ENCODE measurements around the gene ABCF2. TPM values are rescaled to one million over a fixed set of nuclear protein-coding genes. Genes with fewer than 3 reads are reported as not detected.

ABCF2 gene
- total RNA-seq, 6 donors from 2014 or later: 19.8 to 48.2 (median 28.6) TPM

DNA sequence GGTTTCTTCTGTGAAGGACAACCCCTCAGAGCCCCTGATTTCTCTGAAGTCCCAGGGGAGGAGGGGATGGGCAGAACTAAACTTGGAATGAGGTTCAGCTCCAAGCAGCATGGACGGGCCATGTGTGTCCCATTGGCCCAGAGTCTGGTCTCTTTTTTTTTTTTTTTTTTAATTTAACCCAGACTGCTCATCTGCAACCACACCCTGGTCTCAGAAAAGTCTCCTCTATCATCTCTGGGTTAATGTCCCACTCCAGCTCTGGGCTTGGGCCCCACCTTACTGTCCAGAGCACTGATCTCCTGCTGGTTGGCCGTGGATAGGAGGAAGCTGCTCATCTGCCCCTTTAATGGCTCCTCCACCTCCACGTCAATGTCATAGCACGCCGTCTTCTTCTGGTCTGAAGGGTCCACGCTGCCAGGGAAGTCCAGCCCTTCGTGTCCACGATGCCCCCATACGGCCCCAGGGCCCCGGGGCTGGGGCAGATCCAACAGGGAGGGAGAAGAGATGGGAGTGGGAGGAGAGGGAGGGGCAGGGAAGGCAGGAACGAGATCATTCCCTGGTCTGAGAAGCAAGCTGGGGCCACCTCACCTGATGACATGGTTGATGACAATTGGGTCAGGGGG is 12.9 kb upstream of the ABCF2 start:
- no peak overlapping the region for H3K27ac ChIP-seq
- no peak for TF ChIP-seq POLR2AphosphoS5 (IDR thresholded peaks at IDR 0.05)
- no peak for TF ChIP-seq POLR2A (IDR thresholded peaks at IDR 0.05)
- no peak for TF ChIP-seq EP300 (IDR thresholded peaks at IDR 0.05)
- TF ChIP-seq, protein P1, sequence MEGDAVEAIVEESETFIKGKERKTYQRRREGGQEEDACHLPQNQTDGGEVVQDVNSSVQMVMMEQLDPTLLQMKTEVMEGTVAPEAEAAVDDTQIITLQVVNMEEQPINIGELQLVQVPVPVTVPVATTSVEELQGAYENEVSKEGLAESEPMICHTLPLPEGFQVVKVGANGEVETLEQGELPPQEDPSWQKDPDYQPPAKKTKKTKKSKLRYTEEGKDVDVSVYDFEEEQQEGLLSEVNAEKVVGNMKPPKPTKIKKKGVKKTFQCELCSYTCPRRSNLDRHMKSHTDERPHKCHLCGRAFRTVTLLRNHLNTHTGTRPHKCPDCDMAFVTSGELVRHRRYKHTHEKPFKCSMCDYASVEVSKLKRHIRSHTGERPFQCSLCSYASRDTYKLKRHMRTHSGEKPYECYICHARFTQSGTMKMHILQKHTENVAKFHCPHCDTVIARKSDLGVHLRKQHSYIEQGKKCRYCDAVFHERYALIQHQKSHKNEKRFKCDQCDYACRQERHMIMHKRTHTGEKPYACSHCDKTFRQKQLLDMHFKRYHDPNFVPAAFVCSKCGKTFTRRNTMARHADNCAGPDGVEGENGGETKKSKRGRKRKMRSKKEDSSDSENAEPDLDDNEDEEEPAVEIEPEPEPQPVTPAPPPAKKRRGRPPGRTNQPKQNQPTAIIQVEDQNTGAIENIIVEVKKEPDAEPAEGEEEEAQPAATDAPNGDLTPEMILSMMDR (IDR thresholded peaks at IDR 0.05): no peak
- H3K4me3 ChIP-seq: no peak overlapping the region
- peaks cover 21 to 72% (median 51%) of the 10 kb centered on the region in 4 donors for H3K36me3 ChIP-seq
- H3K9me3 ChIP-seq: no peaks in the 10 kb centered on the region
- WGBS, 2 donors: 80 to 86% methylated on average over 11 of the region's 11 CpGs
- peaks cover 19 to 22% (median 20%) of the 10 kb centered on the region in 4 donors for H3K4me1 ChIP-seq
- ATAC-seq (ENCODE audit: low FRiP score in 2 of 2) (no peak), DNase-seq (no peak)
- peaks cover 0 to 4% (median 2%) of the 10 kb centered on the region in 4 donors for H3K27me3 ChIP-seq

DNA sequence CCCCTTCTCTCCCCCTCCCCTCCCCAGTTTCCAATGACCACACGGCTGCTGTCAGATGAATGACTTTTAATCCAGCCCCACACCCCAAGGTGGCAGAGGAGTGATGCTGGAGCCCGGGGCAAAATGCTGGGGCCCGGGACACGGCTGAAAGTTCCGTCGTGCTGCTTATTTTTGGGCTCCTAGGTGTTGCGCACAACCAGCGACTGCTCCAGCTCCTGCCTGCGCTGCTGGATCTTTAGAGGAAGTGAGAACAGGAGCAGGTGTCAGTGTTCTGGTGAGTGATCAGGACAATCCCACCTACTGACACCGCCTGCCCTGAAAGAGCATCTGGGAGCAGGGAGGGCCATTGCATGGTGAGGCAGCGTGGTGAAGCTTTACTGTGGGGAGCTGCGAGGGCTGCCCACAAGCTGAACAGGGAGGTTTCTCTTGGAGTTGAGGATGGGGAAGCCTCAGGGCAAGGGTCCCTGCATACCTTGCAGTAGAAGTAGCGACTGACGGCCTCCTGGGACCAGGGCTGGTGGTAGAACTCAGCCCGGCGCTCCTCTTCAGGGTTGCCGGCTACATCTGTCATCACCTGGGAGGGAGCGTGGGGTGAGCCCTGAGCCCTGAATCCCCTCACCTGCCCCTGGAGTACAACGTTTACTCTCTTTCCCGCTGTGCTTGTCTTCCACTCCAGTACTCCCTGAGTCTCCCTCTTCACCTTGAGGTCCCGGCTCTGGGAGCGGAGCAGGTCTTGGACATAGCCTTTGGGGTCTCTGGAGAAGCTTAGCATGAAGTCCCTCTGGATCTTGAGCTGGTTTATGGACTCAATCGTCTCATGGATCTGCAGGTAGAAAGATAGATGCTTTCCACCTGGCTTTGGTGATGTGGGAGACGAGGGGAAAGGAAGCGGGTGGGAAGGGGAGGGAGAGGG is 12.2 kb upstream of the ABCF2 start:
- Histone ChIP-seq H3K4me1 (peaks cover 11 to 16% (median 13%) of the 10 kb centered on the region in 4 donors), H3K9me3 (no peaks in the 10 kb centered on the region), H3K4me3 (no peak overlapping the region), H3K27me3 (no peaks in the 10 kb centered on the region), H3K27ac (no peak overlapping the region), H3K36me3 (peaks cover 21 to 79% (median 54%) of the 10 kb centered on the region in 4 donors)
- ATAC-seq (ENCODE audit: low FRiP score in 2 of 2) (no peak), DNase-seq (no peak)
- WGBS, 2 donors: 85 to 88% methylated on average over 16 to 25 of the region's 25 CpGs
- TF ChIP-seq POLR2A (IDR thresholded peaks at IDR 0.05): no peak
- TF ChIP-seq, protein P1 (IDR thresholded peaks at IDR 0.05): no peak
- TF ChIP-seq EP300 (IDR thresholded peaks at IDR 0.05): no peak
- TF ChIP-seq POLR2AphosphoS5 (IDR thresholded peaks at IDR 0.05): no peak

DNA sequence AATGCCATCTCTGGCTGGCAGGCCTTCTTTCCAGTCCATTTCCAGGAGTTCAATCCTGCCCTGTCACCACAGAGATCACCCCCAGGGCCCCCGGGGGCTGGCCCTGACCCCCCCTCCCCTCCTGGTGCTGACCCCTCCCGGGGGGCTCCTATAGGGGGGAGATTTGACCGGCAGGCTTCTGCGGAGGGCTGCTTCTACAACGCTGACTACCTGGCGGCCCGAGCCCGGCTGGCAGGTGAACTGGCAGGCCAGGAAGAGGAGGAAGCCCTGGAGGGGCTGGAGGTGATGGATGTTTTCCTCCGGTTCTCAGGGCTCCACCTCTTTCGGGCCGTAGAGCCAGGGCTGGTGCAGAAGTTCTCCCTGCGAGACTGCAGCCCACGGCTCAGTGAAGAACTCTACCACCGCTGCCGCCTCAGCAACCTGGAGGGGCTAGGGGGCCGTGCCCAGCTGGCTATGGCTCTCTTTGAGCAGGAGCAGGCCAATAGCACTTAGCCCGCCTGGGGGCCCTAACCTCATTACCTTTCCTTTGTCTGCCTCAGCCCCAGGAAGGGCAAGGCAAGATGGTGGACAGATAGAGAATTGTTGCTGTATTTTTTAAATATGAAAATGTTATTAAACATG is 11.3 kb upstream of the ABCF2 start:
- H3K36me3 ChIP-seq: peaks cover 21 to 80% (median 54%) of the 10 kb centered on the region in 4 donors
- WGBS, 2 donors: 80 to 81% methylated on average over 9 to 16 of the region's 17 CpGs
- H3K9me3 ChIP-seq: no peaks in the 10 kb centered on the region
- no peak overlapping the region for H3K4me3 ChIP-seq
- H3K27ac ChIP-seq: no peak overlapping the region
- no peak for DNase-seq
- H3K4me1 ChIP-seq: peaks cover 10 to 16% (median 12%) of the 10 kb centered on the region in 4 donors
- ATAC-seq (ENCODE audit: low FRiP score in 2 of 2): no peak
- no peaks in the 10 kb centered on the region for H3K27me3 ChIP-seq
- TF ChIP-seq POLR2A (IDR thresholded peaks at IDR 0.05) (no peak), POLR2AphosphoS5 (IDR thresholded peaks at IDR 0.05) (no peak), EP300 (IDR thresholded peaks at IDR 0.05) (no peak)
- TF ChIP-seq, protein P1 (IDR thresholded peaks at IDR 0.05): no peak

DNA sequence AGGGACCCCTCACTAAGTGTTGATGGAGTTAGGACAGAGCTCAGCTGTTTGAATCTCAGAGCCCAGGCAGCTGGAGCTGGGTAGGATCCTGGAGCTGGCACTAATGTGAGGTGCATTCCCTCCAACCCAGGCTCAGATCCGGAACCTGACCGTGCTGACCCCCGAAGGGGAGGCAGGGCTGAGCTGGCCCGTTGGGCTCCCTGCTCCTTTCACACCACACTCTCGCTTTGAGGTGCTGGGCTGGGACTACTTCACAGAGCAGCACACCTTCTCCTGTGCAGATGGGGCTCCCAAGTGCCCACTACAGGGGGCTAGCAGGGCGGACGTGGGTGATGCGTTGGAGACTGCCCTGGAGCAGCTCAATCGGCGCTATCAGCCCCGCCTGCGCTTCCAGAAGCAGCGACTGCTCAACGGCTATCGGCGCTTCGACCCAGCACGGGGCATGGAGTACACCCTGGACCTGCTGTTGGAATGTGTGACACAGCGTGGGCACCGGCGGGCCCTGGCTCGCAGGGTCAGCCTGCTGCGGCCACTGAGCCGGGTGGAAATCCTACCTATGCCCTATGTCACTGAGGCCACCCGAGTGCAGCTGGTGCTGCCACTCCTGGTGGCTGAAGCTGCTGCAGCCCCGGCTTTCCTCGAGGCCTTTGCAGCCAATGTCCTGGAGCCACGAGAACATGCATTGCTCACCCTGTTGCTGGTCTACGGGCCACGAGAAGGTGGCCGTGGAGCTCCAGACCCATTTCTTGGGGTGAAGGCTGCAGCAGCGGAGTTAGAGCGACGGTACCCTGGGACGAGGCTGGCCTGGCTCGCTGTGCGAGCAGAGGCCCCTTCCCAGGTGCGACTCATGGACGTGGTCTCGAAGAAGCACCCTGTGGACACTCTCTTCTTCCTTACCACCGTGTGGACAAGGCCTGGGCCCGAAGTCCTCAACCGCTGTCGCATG is 10.5 kb upstream of the ABCF2 start:
- H3K27ac ChIP-seq: no peak overlapping the region
- H3K36me3 ChIP-seq: peaks cover 21 to 80% (median 52%) of the 10 kb centered on the region in 4 donors
- 80 to 93% methylated on average over 3 to 36 of the region's 44 CpGs for WGBS, 2 donors
- no peak overlapping the region for H3K4me3 ChIP-seq
- peaks cover 11 to 14% (median 11%) of the 10 kb centered on the region in 4 donors for H3K4me1 ChIP-seq
- H3K9me3 ChIP-seq: no peaks in the 10 kb centered on the region
- H3K27me3 ChIP-seq: no peaks in the 10 kb centered on the region
- ATAC-seq (ENCODE audit: low FRiP score in 2 of 2): no peak
- TF ChIP-seq, protein P1 (IDR thresholded peaks at IDR 0.05): no peak
- no peak for TF ChIP-seq POLR2AphosphoS5 (IDR thresholded peaks at IDR 0.05)
- TF ChIP-seq POLR2A (IDR thresholded peaks at IDR 0.05): no peak
- TF ChIP-seq EP300 (IDR thresholded peaks at IDR 0.05): no peak
- DNase-seq: peak in 1 of 2 donors; percentile 83

All from upper lobe of left lung (tissue), 6 donors.